DND-41 (cell line): Measurements from ENCODE around the gene RRP1.

Source experiments
- ATAC-seq: fragments of 200-7000 bp; cut with Tn5 transposase; 3 replicates; pipeline ENCODE4 v1.9.1; 2021; ENCODE audit warnings: low read depth; ENCODE audit not compliant: insufficient read depth
- DNase-seq: peaks from one replicate; pipeline ENCODE4 v3.0.0-alpha.2; 2020
- H2AFZ ChIP-seq: 2 replicates; pipeline ENCODE4 v1.6.0; 2012; ENCODE audit warnings: low read depth, low read length
- H3K27ac ChIP-seq: 2 replicates; pipeline ENCODE4 v1.5.1; 2012; ENCODE audit warnings: low read length, inconsistent platforms
- H3K27me3 ChIP-seq: fragments of 200-600 bp; sonication (generic); 2 replicates; pipeline ENCODE4 v1.6.0; 2012; ENCODE audit warnings: low read length, mild to moderate bottlenecking, inconsistent platforms; ENCODE audit not compliant: insufficient read depth, poor library complexity
- H3K36me3 ChIP-seq: 2 replicates; pipeline ENCODE4 v1.5.1; 2012; ENCODE audit warnings: low read length, inconsistent platforms; ENCODE audit not compliant: insufficient read depth
- H3K4me1 ChIP-seq: 2 replicates; pipeline ENCODE4 v1.5.1; 2012; ENCODE audit warnings: mild to moderate bottlenecking, low read length; ENCODE audit not compliant: insufficient read depth
- H3K4me2 ChIP-seq: 2 replicates; pipeline ENCODE4 v1.6.0; 2012; ENCODE audit warnings: mild to moderate bottlenecking, moderate library complexity, low read length, inconsistent platforms; ENCODE audit not compliant: insufficient read depth
- H3K4me3 ChIP-seq, 2 experiments: fragments of 200-600 bp in 1 of 2; shearing (Covaris generic) in 1 of 2; 2 replicates each; pipeline ENCODE4 v1.5.1; 2012 to 2016; ENCODE audit warnings: inconsistent platforms in 2 of 2, low read length in 2 of 2, mild to moderate bottlenecking in 2 of 2, low read depth in 1 of 2, moderate library complexity in 1 of 2
- H3K79me2 ChIP-seq: 2 replicates; pipeline ENCODE4 v1.6.0; 2012; ENCODE audit warnings: low read length, inconsistent platforms; ENCODE audit not compliant: insufficient read depth
- H3K9ac ChIP-seq: 2 replicates; pipeline ENCODE4 v1.6.0; 2012; ENCODE audit warnings: low read depth, mild to moderate bottlenecking, inconsistent platforms, low read length, moderate library complexity
- H3K9me3 ChIP-seq: 2 replicates; pipeline ENCODE4 v1.5.1; 2012; ENCODE audit warnings: low read length, moderate library complexity, mild to moderate bottlenecking, inconsistent platforms; ENCODE audit not compliant: insufficient read depth, severe bottlenecking
- H4K20me1 ChIP-seq: 2 replicates; pipeline ENCODE4 v1.6.0; 2012; ENCODE audit warnings: low read length; ENCODE audit not compliant: insufficient read depth
- CTCF ChIP-seq: IDR thresholded peaks from 2 replicates; pipeline ENCODE4 v1.5.1; 2012; ENCODE audit warnings: borderline replicate concordance, low read length, moderate library complexity, mild to moderate bottlenecking; ENCODE audit not compliant: poor library complexity, severe bottlenecking; ENCODE audit errors: extremely low read depth
- EZH2 ChIP-seq: IDR thresholded peaks from 3 replicates; pipeline ENCODE4 v1.6.1; 2012; ENCODE audit warnings: borderline replicate concordance, low read depth, mild to moderate bottlenecking, moderate library complexity, low read length, inconsistent platforms; ENCODE audit not compliant: severe bottlenecking

Gene RRP1

DNA sequence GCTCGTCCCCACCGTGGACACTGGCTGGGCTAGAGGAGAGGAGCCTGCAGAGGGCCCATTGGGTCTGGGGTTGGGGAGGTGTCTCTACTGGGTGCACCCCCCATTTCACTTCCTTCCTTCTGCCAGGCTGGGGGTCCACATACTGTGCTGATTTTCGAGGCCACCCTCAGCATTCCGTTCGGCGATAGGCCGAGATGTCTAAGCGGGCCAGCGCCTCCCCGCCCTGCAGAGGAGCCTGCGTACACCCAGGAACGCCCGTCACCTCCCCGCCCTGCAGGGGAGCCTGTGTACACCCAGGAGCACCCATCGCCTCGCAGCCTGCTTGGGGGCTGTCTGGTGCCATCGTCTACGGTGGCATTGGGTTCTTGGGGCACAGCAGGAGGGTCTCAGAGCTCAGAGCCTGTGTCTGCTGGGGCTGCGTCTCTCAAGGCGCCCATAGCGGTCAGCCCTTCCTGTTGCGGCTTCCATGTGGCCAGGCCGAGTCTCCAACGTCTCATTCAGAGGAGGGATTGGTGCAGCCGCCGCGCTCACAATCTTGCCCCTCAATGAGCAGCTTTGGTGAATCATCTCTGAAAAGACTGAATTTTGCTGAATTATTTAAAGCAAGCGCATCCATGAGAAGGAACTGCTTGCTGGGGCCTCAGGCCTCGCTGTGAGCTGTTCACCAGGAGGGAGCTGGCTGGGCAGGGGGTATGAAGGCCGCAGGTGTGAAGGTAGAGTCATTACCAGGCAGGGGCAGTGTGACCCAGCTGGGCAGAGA is 44.9 kb downstream of the RRP1 start:
- TF ChIP-seq CTCF (no peak), EZH2 (no peak)
- Histone ChIP-seq H3K27me3 (no peaks in the 10 kb centered on the region), H3K27ac (no peak overlapping the region), H3K79me2 (no peaks in the 10 kb centered on the region), H3K36me3 (no peaks in the 10 kb centered on the region), H3K4me3 (no peak overlapping the region), H4K20me1 (no peaks in the 10 kb centered on the region), H3K4me1 (no peaks in the 10 kb centered on the region), H3K9me3 (no peaks in the 10 kb centered on the region), H3K9ac (no peak overlapping the region), H3K4me2 (no peak overlapping the region), H2AFZ (no peak overlapping the region)
- ATAC-seq (no peak), DNase-seq (no peak)

DNA sequence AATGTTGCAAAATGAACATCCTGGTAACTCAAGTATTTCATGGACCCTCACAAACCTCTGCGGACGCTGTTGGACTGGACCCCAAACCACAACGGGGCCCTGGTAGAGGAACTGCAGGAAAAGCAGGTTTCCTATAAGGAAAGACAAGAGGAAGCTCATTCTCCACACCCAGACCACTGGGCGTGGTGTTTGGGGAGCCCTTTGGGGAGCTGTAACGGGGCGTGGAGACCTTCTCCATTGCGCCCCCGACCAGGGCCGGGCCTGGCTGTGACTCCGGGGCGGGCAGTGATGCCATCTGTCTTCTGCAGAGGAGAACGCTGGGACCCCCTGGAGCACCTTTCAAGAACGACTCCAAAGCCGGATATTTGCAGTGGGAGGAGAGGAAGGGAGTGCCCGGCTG is 45.7 kb downstream of the RRP1 start:
- ATAC-seq: no peak

GRCh38 chr21:43835861-43836260 is 46.5 kb downstream of the RRP1 start:
- no peak for DNase-seq
- Histone ChIP-seq H3K4me1 (no peaks in the 10 kb centered on the region), H3K27ac (no peak overlapping the region)

More for the DNA sequence above, 45.7 kb downstream of the RRP1 start:
- Histone ChIP-seq H3K79me2 (no peaks in the 10 kb centered on the region), H3K27ac (no peak overlapping the region), H4K20me1 (no peaks in the 10 kb centered on the region), H3K4me1 (no peaks in the 10 kb centered on the region), H3K4me2 (no peak overlapping the region), H3K27me3 (no peaks in the 10 kb centered on the region), H2AFZ (no peak overlapping the region), H3K4me3 (no peak overlapping the region), H3K9me3 (no peaks in the 10 kb centered on the region), H3K9ac (no peak overlapping the region), H3K36me3 (no peaks in the 10 kb centered on the region)
- TF ChIP-seq EZH2 (no peak), CTCF (no peak)
- no peak for DNase-seq

More at GRCh38 chr21:43835861-43836260, 46.5 kb downstream of the RRP1 start:
- no peak overlapping the region for H3K9ac ChIP-seq
- H3K4me3 ChIP-seq: no peak overlapping the region
- H4K20me1 ChIP-seq: no peaks in the 10 kb centered on the region
- TF ChIP-seq CTCF (no peak), EZH2 (no peak)
- H3K36me3 ChIP-seq: no peaks in the 10 kb centered on the region
- no peaks in the 10 kb centered on the region for H3K79me2 ChIP-seq
- H3K27me3 ChIP-seq: no peaks in the 10 kb centered on the region
- ATAC-seq: no peak
- no peak overlapping the region for H2AFZ ChIP-seq
- no peak overlapping the region for H3K4me2 ChIP-seq
- H3K9me3 ChIP-seq: no peaks in the 10 kb centered on the region
